H1 (cell line): ENCODE results near the gene TRAPPC12. TPM values are rescaled to one million over a fixed set of nuclear protein-coding genes. Genes with fewer than 3 reads are reported as not detected.

ENCODE experiments used
- BACH1 ChIP-seq: IDR thresholded peaks from 2 replicates; pipeline ENCODE4 v1.6.1; 2012; ENCODE audit warnings: low read length, improper control_type of control experiment
- CBX8 ChIP-seq: fragments of 300-800, 300-1000 bp; sonication (generic); IDR thresholded peaks from 2 replicates; pipeline ENCODE4 v1.7.1; 2016; ENCODE audit warnings: low read depth, low read length, borderline replicate concordance
- EP300 ChIP-seq, 2 experiments: IDR thresholded peaks; 1 replicate in 1 of 2; 2 replicates in 1 of 2; pipeline ENCODE4 v1.6.1; 2011 to 2012; ENCODE audit warnings: low read depth in 2 of 2, low read length in 2 of 2, mild to moderate bottlenecking in 2 of 2, borderline replicate concordance in 1 of 2, inconsistent platforms in 1 of 2, moderate library complexity in 1 of 2
- EZH2 ChIP-seq: fragments of 200-600 bp; sonication (generic); IDR thresholded peaks from 2 replicates; pipeline ENCODE4 v1.7.1; 2012; ENCODE audit warnings: low read depth, mild to moderate bottlenecking, moderate library complexity, low read length, inconsistent platforms; ENCODE audit not compliant: severe bottlenecking
- KDM5A ChIP-seq: fragments of 200-600 bp; IDR thresholded peaks from 2 replicates; pipeline ENCODE4 v1.7.1; 2012; ENCODE audit warnings: mild to moderate bottlenecking, low read length, inconsistent platforms, mixed read lengths
- MAFK ChIP-seq: IDR thresholded peaks from 2 replicates; pipeline ENCODE4 v1.6.1; 2012; ENCODE audit warnings: low read depth, mild to moderate bottlenecking, improper control_type of control experiment, low read length
- TBP ChIP-seq: IDR thresholded peaks from 2 replicates; pipeline ENCODE4 v1.6.1; 2011; ENCODE audit warnings: low read depth, low read length, improper control_type of control experiment
- USF2 ChIP-seq: IDR thresholded peaks from 2 replicates; pipeline ENCODE4 v1.6.1; 2011; ENCODE audit warnings: low read length, improper control_type of control experiment
- polyA plus RNA-seq, 7 experiments: library from polyadenylated mRNA; depleted of rRNA in 3 of 7; stranded (reverse) in 5 of 7; unstranded in 2 of 7; fragments of >200 nt in 5 of 7; fragments of 200-250 nt in 2 of 7; gene quantifications; 1 replicate in 5 of 7; 2 replicates in 1 of 7; 4 replicates in 1 of 7; pipeline versions ENCODE4 v1.2.1 to v1.2.3, GENCODE V29; 2011 to 2013; ENCODE audit warnings: missing spikeins in 2 of 7, mixed read lengths in 2 of 7
- total RNA-seq: library from RNA; stranded (reverse); fragmentation: NEBNext Ultra II Directional; extraction: Animal tissue kit (Norgen Biotek cat#: 25700); gene quantifications from 2 replicates; pipeline ENCODE4 v1.2.1, GENCODE V29; 2021
- TF ChIP-seq, protein P1 (sequence below): fragments of 300-600 bp; sonication (generic); IDR thresholded peaks from 2 replicates; pipeline ENCODE4 v1.7.1; 2012; ENCODE audit warnings: low read length, moderate library complexity, mild to moderate bottlenecking, inconsistent platforms; ENCODE audit not compliant: insufficient replicate concordance

TRAPPC12 gene
- total and polyA plus RNA-seq, 2 of the 8 experiments (the other 6 are each of a cell fraction or from before 2014, with no cell fraction given): 35.0 to 67.3 TPM

GRCh38 chr2:3483227-3483985 lies 103.9 kb downstream of the TRAPPC12 start (continued):
- TF ChIP-seq USF2 (no peak), MAFK (no peak), BACH1 (no peak), EP300 (IDR thresholded peaks at IDR 0.05; ENCODE audit: borderline replicate concordance in 1 of 2, low read depth in 2 of 2, low read length in 2 of 2) (no peak), TBP (no peak), CBX8 (no peak), KDM5A (no peak), EZH2 (no peak)
- TF ChIP-seq, protein P1, sequence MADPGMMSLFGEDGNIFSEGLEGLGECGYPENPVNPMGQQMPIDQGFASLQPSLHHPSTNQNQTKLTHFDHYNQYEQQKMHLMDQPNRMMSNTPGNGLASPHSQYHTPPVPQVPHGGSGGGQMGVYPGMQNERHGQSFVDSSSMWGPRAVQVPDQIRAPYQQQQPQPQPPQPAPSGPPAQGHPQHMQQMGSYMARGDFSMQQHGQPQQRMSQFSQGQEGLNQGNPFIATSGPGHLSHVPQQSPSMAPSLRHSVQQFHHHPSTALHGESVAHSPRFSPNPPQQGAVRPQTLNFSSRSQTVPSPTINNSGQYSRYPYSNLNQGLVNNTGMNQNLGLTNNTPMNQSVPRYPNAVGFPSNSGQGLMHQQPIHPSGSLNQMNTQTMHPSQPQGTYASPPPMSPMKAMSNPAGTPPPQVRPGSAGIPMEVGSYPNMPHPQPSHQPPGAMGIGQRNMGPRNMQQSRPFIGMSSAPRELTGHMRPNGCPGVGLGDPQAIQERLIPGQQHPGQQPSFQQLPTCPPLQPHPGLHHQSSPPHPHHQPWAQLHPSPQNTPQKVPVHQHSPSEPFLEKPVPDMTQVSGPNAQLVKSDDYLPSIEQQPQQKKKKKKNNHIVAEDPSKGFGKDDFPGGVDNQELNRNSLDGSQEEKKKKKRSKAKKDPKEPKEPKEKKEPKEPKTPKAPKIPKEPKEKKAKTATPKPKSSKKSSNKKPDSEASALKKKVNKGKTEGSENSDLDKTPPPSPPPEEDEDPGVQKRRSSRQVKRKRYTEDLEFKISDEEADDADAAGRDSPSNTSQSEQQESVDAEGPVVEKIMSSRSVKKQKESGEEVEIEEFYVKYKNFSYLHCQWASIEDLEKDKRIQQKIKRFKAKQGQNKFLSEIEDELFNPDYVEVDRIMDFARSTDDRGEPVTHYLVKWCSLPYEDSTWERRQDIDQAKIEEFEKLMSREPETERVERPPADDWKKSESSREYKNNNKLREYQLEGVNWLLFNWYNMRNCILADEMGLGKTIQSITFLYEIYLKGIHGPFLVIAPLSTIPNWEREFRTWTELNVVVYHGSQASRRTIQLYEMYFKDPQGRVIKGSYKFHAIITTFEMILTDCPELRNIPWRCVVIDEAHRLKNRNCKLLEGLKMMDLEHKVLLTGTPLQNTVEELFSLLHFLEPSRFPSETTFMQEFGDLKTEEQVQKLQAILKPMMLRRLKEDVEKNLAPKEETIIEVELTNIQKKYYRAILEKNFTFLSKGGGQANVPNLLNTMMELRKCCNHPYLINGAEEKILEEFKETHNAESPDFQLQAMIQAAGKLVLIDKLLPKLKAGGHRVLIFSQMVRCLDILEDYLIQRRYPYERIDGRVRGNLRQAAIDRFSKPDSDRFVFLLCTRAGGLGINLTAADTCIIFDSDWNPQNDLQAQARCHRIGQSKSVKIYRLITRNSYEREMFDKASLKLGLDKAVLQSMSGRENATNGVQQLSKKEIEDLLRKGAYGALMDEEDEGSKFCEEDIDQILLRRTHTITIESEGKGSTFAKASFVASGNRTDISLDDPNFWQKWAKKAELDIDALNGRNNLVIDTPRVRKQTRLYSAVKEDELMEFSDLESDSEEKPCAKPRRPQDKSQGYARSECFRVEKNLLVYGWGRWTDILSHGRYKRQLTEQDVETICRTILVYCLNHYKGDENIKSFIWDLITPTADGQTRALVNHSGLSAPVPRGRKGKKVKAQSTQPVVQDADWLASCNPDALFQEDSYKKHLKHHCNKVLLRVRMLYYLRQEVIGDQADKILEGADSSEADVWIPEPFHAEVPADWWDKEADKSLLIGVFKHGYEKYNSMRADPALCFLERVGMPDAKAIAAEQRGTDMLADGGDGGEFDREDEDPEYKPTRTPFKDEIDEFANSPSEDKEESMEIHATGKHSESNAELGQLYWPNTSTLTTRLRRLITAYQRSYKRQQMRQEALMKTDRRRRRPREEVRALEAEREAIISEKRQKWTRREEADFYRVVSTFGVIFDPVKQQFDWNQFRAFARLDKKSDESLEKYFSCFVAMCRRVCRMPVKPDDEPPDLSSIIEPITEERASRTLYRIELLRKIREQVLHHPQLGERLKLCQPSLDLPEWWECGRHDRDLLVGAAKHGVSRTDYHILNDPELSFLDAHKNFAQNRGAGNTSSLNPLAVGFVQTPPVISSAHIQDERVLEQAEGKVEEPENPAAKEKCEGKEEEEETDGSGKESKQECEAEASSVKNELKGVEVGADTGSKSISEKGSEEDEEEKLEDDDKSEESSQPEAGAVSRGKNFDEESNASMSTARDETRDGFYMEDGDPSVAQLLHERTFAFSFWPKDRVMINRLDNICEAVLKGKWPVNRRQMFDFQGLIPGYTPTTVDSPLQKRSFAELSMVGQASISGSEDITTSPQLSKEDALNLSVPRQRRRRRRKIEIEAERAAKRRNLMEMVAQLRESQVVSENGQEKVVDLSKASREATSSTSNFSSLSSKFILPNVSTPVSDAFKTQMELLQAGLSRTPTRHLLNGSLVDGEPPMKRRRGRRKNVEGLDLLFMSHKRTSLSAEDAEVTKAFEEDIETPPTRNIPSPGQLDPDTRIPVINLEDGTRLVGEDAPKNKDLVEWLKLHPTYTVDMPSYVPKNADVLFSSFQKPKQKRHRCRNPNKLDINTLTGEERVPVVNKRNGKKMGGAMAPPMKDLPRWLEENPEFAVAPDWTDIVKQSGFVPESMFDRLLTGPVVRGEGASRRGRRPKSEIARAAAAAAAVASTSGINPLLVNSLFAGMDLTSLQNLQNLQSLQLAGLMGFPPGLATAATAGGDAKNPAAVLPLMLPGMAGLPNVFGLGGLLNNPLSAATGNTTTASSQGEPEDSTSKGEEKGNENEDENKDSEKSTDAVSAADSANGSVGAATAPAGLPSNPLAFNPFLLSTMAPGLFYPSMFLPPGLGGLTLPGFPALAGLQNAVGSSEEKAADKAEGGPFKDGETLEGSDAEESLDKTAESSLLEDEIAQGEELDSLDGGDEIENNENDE: no peak
